Measurements from ENCODE around the gene DDX4. TPM values are rescaled to one million over a fixed set of nuclear protein-coding genes. Genes with fewer than 3 reads are reported as not detected.

Gene DDX4
- total and polyA plus RNA-seq, 12 donors: 0.06 TPM; not detected in 11

DNA sequence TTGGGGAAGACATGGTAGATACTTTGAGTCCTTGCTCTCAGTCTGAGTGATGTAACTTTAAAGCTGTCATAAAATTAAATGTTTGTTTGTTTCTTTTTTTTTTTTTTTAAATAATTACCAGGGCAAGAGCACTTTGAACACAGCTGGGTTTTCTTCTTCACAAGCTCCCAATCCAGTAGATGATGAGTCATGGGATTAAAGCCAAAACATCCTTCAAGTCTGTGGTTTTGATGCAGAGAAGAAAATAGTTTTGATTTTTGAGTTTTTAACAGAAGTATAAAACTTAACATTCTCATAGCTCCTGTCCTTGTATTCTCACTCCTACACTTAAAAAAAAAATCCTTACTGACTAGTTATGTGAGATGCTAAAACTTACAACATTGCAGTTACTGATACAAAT is 78.5 kb downstream of the DDX4 start:
- Histone ChIP-seq H3K9me3 (replicated peaks in 1 of 3) (no peaks in the 10 kb centered on the region), H3K36me3 (replicated peaks in 1 of 2) (no peaks in the 10 kb centered on the region), H3K4me3 (no peak overlapping the region), H3K4me1 (replicated peaks in 1 of 2) (no peaks in the 10 kb centered on the region), H3K27me3 (peaks cover 3% of the 10 kb centered on the region), H3K27ac (no peak overlapping the region)
- intact Hi-C loops (cut with DNase I): no loop called here
- no peak for DNase-seq
- TF ChIP-seq, protein P1, sequence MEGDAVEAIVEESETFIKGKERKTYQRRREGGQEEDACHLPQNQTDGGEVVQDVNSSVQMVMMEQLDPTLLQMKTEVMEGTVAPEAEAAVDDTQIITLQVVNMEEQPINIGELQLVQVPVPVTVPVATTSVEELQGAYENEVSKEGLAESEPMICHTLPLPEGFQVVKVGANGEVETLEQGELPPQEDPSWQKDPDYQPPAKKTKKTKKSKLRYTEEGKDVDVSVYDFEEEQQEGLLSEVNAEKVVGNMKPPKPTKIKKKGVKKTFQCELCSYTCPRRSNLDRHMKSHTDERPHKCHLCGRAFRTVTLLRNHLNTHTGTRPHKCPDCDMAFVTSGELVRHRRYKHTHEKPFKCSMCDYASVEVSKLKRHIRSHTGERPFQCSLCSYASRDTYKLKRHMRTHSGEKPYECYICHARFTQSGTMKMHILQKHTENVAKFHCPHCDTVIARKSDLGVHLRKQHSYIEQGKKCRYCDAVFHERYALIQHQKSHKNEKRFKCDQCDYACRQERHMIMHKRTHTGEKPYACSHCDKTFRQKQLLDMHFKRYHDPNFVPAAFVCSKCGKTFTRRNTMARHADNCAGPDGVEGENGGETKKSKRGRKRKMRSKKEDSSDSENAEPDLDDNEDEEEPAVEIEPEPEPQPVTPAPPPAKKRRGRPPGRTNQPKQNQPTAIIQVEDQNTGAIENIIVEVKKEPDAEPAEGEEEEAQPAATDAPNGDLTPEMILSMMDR (IDR thresholded peaks at IDR 0.05): no peak
- no peak for TF ChIP-seq POLR2A (IDR thresholded peaks at IDR 0.05)

DNA sequence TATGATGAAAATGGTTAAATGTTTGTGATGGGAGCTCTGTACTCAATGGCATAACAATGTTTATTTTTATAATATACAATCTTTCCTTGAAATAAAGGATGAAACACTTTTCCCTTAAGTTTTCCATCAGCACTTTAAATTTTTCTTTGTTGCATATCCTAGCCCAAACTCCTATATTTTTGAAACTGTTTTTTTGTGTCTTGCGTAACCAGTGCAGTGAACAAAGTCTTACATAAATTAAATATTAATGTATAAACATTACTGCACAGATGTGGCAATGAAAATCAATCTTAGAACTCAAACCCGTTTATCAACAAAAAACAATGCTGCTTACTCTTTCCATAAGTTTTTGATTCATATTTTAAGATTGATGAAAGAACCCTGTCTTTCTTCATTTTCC is 79.2 kb downstream of the DDX4 start:
- TF ChIP-seq, protein P1 (IDR thresholded peaks at IDR 0.05): no peak
- TF ChIP-seq POLR2A (IDR thresholded peaks at IDR 0.05): no peak

DNA sequence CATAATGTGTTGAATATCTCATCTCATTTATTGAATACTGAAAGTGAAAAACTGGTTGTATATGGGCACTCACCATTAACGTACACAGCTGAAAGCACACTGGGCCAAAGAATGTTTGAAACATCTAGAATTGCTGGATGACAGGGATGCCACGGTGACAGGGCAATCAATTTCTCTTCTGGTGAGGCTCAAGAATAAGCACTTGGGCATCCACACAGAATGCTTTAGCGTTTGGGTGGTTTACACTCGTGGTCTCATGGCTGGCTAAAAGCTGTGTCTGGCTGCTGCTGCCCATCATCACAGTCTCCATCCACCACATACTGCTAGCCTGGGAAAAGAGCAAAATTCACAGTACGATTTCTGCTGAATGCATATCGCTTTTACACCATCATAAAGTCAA is 82.6 kb downstream of the DDX4 start:
- H3K36me3 ChIP-seq (replicated peaks in 1 of 2): no peaks in the 10 kb centered on the region
- intact Hi-C loops (cut with DNase I): no loop called here
- no peaks in the 10 kb centered on the region for H3K9me3 ChIP-seq (replicated peaks in 1 of 3)
- no peak overlapping the region for H3K27ac ChIP-seq
- DNase-seq: no peak
- peaks cover 0 to 6% of the 10 kb centered on the region in 2 donors for H3K4me1 ChIP-seq (replicated peaks in 1 of 2)
- no peak for TF ChIP-seq POLR2A (IDR thresholded peaks at IDR 0.05)
- TF ChIP-seq, protein P1 (IDR thresholded peaks at IDR 0.05): no peak
- H3K27me3 ChIP-seq: peaks cover 43% of the 10 kb centered on the region
- H3K4me3 ChIP-seq: no peak overlapping the region
- WGBS, 4 donors: 85 to 91% (median 90%) methylated on average over 6 of the region's 6 CpGs

More for the DNA sequence above, 79.2 kb downstream of the DDX4 start:
- H3K27ac ChIP-seq: no peak overlapping the region
- H3K36me3 ChIP-seq (replicated peaks in 1 of 2): no peaks in the 10 kb centered on the region
- H3K27me3 ChIP-seq: peaks cover 10% of the 10 kb centered on the region
- DNase-seq: no peak
- peaks cover 0 to 5% of the 10 kb centered on the region in 2 donors for H3K4me1 ChIP-seq (replicated peaks in 1 of 2)
- H3K4me3 ChIP-seq: no peak overlapping the region
- no peaks in the 10 kb centered on the region for H3K9me3 ChIP-seq (replicated peaks in 1 of 3)
- 76 to 81% (median 79%) methylated on average over 2 of the region's 2 CpGs for WGBS, 4 donors
- intact Hi-C loops (cut with DNase I): no loop called here

DNA sequence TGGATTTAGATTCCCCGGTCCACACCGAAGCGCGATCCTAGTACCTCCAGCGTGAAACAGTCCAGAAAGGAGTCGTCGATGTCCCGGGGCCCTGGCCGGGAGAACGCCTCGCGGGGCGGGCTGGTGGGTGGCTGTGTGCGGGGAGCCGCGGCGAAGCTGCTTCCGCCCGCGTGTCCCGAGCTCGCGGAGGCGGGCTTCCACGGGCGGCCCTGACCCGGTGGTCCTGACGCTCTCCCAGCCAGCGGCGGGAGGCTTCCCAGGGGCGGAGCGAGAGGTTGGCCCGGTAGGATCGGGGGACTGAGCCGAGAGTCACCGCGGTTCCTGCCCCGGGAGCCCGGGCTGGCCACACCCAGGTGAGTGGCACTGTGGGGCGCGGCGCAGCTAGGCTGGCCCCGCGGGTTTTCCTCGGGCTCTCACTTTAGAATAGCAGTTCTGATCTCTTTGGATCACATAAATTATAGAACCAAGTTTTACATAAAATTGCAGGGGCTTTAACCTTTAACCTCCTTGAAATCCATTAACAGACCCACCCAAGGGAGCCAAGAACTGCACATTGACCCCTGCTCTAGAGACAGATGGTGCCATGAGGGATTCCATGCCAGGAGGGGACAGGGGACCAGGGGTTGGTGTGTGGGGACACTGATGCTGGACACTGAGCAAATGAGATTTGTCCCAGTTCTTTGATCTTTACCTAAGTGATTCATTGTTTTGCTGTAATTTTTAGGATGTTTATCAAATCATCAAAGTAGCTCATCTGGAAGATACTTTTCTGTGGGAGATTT is 84.1 kb downstream of the DDX4 start:
- intact Hi-C loops (cut with DNase I): no loop called here
- WGBS, 4 donors: 5 to 25% (median 14%) methylated on average over 14 to 45 of the region's 45 CpGs
- Histone ChIP-seq H3K27me3 (peaks cover 44% of the 10 kb centered on the region), H3K4me3 (peak overlapping the region in 1 of 4 donors; percentile 40), H3K27ac (no peak overlapping the region), H3K9me3 (replicated peaks in 1 of 3) (no peaks in the 10 kb centered on the region), H3K36me3 (replicated peaks in 1 of 2) (no peaks in the 10 kb centered on the region), H3K4me1 (replicated peaks in 1 of 2) (peaks cover 0 to 6% of the 10 kb centered on the region in 2 donors)
- TF ChIP-seq POLR2A (IDR thresholded peaks at IDR 0.05): no peak
- TF ChIP-seq, protein P1 (IDR thresholded peaks at IDR 0.05): no peak
- peak in 4 of 7 donors; percentile 10 to 20 (median 14) for DNase-seq

All from adrenal gland (tissue), 12 donors.